CD4-positive, alpha-beta T cell treated with Interleukin-12 subunit alpha and Interleukin-12 subunit beta, for 1 hour (primary cell): ENCODE measurements around the gene SERPINB6.
A peak's percentile ranks its signal among the peaks of the same experiment; 100 is the strongest.
"Not testable (repeated sequence)": the region's sequence is repeated elsewhere in the genome, so short reads cannot be mapped to it uniquely, and the experiment has no call there.

Experiments
- DNase-seq: peaks from one replicate; pipeline ENCODE4 v3.0.0-alpha.2; 2020

Gene SERPINB6

DNA sequence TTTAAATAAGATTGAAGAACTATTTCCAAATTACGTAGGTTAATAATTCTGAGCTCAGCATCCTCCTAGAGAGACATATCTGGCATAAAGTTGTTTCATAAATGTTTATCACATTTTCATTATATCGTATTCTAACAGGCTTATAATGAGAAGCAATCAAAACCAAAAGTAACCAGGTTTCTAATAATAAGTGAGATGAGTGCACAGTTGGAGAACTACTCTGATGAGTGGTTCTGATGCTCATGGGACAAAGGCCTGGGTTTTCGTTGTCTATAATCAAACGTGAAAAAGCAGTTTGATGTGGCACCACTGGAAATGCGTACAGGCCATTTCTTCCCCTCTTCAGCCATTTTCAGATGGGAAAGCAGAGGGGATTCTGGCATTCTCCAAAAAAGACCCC, 4.7 kb upstream of the SERPINB6 start:
- no peak for DNase-seq

- DNase-seq = peak; percentile 45
Measured at GRCh38 chr6:2973676-2974075, 2.3 kb upstream of the SERPINB6 start.

- DNase-seq = not testable (repeated sequence)
Measured at GRCh38 chr6:2973180-2973579, 1.8 kb upstream of the SERPINB6 start.

DNA sequence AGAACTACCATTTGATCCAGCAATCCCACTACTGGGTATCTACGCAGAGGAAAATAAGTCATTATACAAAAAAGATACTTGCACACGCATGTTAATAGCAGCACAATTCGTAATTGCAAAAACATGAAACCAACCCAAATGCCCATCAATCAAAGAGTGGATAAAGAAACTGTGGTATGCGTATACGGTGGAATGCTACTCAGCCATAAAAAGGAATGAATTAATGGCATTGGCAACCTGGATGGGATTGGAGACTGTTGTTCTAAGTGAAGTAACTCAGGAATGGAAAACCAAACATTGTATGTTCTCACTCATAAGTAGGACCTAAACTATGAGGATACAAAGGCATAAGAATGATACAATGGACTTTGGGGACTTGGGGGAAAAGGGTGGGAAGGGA, 1.3 kb upstream of the SERPINB6 start:
- DNase-seq = not testable (repeated sequence)

DNA sequence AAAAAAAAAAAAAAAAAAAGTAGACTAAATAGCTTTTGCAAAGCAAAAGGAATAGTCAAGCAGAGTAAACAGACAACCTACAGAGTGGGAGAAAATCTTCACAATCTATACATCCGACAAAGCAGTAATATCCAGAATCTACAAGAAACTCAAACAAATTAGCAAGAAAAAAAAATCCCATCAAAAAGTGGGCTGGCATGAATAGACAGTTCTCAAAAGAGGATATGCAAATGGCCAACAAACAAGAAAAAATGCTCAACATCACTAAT, 786 bp upstream of the SERPINB6 start:
- DNase-seq = not testable (repeated sequence)

DNA sequence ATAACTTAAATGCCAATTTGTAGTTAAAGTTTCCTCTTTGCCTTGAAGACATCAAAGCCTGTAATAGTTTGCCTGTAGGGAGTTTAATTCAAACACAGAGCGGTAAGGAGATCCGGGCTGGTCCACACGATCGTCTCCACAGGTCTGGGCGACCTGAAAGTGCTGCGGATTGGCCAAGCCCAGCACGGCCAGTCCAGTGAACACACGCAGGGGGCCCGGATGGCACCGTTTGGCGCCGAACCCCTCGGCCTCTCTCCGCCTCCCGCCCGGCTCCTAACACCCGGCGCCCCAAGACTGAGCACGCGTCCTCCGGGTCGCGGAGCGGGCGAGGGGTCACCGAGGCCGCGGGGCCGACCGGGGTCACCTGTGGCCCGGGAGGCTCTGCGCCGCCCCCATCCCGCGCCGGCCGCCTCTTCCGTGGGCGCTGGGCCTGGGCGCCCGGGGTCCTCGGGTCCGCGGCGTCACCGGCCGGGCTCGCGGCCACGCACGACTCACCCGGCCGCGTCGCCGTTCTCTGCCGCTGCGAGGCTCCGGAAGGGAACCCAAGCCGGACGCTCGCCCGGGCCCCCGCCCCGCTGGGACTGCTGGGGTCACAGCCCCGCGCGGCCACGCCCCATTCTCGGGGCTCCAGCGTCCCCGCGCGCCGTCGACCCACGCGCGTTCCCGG, 481 bp downstream of the SERPINB6 start:
- DNase-seq = peak; percentile 60

- no peak for DNase-seq
Measured at GRCh38 chr6:2970034-2970685, 1.2 kb downstream of the SERPINB6 start.

GRCh38 chr6:2969549-2969948, 1.8 kb downstream of the SERPINB6 start:
- no peak for DNase-seq

DNA sequence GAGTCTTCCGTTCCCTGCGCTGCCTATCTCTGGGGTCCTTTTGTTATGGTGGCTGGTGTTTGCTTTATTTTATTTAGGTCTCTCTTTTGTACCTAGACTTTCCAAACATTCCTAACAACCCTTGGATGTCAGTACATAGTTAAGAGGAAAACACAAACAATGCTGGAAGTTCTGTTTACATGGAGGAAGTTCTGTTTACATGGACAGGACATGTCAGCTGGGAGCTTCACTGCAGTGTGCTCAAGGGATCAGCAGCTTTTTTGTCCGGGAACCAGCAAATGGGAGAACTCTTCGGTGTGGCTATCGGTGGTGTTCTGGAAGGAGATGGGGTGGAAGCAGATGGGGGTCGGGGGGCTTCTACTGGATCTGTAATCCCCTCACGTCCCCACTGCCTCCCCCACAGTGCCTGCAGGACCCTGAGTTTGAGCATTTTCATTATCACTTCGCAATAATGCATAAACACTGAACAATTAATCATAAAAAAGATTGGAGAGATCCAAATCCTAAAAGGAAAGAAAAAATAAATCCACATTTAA, 2.7 kb downstream of the SERPINB6 start:
- DNase-seq = no peak

- no peak for DNase-seq
Measured at GRCh38 chr6:2967936-2968335, 3.4 kb downstream of the SERPINB6 start.

GRCh38 chr6:2966347-2966746, 5.0 kb downstream of the SERPINB6 start:
- DNase-seq = no peak

GRCh38 chr6:2964793-2965505, 6.4 kb downstream of the SERPINB6 start:
- no peak for DNase-seq

- no peak for DNase-seq
Measured at GRCh38 chr6:2963756-2964155, 7.6 kb downstream of the SERPINB6 start.

- no peak for DNase-seq
Measured at GRCh38 chr6:2962636-2963035, 8.7 kb downstream of the SERPINB6 start.

DNA sequence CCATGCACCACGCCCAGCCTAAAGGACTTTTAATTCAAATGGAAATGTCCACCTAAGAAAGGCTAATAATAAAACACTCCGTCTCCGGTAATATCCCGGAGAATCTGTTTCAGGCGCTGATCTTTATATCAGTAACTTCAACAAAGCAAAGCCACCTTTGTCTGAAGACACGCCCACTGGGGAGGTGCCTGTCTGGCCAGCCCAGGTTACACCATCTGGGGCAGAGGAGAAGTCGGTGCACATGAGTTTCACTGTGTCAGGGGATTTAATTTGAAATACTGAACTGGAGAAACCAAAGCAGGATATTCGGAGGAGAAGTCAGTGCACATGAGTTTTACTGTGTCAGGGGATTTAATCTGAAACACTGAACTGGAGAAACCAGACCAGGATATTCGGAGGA, 9.4 kb downstream of the SERPINB6 start:
- no peak for DNase-seq

DNA sequence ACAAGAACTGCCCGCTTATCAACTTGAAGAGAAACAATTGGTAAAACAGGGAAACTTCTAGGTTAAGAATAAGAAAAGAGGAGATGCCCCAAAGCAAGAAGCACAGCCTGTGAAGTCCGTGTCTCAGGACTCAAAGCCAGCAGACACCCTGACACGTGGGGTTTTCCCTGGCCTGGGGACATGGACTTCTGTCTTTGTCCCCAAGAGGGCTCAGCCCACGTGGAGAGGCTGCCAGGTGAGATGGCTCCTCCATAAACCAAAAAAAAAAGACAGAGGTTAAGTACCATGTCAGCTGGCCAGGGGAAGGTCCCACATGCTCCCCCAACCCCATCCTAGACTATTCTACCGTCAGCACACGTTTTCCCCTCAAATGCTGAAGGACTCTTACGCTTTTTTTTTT, 9.9 kb downstream of the SERPINB6 start:
- DNase-seq = no peak

- no peak for DNase-seq
Measured at GRCh38 chr6:2960935-2961334, 10.4 kb downstream of the SERPINB6 start.

- DNase-seq = no peak
Measured at GRCh38 chr6:2959909-2960719, 11.3 kb downstream of the SERPINB6 start.

- no peak for DNase-seq
Measured at GRCh38 chr6:2958776-2959175, 12.6 kb downstream of the SERPINB6 start.

DNA sequence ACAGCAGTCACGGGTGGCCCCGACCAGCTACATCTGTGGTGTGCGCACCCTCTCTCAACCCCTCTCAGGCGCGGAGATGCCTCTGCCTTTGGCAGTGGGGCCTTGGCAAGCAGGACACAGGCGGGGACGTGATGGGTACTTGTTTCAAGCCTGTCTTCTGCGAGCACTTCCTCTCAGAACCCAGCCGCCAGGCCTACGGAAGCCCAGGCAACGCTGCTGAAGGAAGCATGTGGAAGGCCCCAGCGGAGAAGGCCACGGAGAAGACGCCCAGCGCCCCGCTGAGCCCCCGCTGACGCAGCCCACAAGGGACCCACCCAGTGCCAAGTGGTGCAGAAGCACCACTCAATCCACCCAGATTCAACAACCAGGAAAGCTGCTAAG, 13.0 kb downstream of the SERPINB6 start:
- no peak for DNase-seq

DNA sequence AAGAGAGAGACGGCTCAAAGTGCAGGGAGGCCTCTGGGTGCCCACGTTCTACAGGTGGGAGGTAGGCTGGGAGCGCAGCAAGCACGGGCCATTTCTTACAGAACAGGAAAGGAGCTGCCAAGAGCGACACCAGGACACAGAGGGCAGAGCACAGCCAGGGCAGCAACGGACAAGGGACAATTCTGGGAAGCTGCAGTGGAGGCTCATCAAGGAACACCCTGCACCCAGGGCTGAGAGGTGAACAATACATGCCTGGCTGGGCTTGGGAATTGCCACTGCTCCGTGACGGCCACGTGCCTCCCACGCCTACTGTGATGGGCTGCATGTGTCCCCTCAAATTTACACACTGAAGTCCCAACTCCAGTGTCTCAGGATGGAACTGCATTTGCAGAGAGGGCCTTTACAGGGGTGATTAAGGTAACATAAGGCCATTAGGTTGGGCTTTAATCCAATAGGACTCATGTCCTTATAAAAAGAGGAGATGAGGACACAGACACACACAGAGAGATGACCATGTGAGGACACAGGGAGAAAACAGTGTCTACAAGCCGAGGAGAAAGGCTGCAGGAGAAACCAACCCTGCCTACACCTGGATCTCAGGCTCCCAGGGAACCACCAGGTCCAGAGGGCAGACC, 13.6 kb downstream of the SERPINB6 start:
- DNase-seq = no peak

DNA sequence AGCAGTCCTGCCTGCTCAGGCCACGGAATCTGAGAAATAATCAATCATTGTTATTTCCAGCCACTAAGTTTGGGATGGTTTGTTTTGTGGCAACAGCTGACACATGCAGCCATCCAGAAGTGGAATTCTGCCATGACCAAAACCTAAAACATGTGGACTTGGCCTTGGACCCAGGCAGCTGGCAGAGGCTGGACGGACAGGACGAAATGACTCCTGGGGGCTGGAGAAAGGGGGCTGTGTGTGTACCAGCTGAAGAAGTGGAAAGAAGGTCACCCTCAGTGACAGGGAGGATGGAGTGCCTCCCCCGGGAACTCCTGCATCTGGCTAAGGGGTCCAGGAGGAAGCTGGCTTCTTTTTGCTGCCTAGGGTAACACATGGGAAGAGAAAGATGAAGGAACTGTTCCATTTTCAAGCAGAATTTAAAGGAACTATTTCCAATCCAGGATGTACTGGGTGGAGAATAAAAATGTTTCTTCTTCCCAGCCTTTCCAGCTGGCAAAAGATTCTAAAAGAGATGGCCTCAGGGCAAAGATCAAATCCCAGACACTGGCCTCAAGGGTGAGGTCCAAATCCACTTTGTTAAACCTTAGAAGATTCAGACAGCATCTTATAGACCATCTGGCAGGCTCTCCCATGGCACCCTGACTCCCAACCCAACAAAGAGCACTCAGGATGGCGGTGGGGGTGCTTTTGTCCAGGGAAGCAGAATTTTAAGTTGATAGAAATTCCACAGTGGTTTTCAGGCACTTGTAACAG, 14.3 kb downstream of the SERPINB6 start:
- DNase-seq = no peak
